ENCODE data around the gene UBA5.

- TF ChIP-seq TAF1 (IDR thresholded peaks at IDR 0.05; ENCODE audit: low read depth): no peak
- TF ChIP-seq CREB1 (IDR thresholded peaks at IDR 0.05; ENCODE audit: low read depth): no peak
- no peak for TF ChIP-seq YY1 (IDR thresholded peaks at IDR 0.05; ENCODE audit: low read depth)
- no peak for TF ChIP-seq NFIC (IDR thresholded peaks at IDR 0.05)
- TF ChIP-seq FOXM1 (IDR thresholded peaks at IDR 0.05; ENCODE audit: borderline replicate concordance, low read depth): no peak
- TF ChIP-seq REST (IDR thresholded peaks at IDR 0.05; ENCODE audit: low read depth): no peak
- no peak for TF ChIP-seq MAX (IDR thresholded peaks at IDR 0.05)
- TF ChIP-seq CEBPB (IDR thresholded peaks at IDR 0.05): no peak
- TF ChIP-seq RAD21 (IDR thresholded peaks at IDR 0.05; ENCODE audit: low read depth): no peak
These were observed 2.0 kb upstream of the UBA5 start for GRCh38 chr3:132657869-132658747.
